Thoracic aorta (tissue), 2 donors: Measurements from ENCODE around the gene NDST3. TPM values are rescaled to one million over a fixed set of nuclear protein-coding genes. Genes with fewer than 3 reads are reported as not detected.

Source experiments
- ATAC-seq: fragments of 150-250 bp; one replicate; pipeline ENCODE4 v1.8.0; 2017; ENCODE audit warnings: low read depth; ENCODE audit not compliant: insufficient number of reproducible peaks, low FRiP score
- DNase-seq: peaks from one replicate; pipeline ENCODE4 v3.0.0-alpha.2; 2020; ENCODE audit warnings: low spot score
- H3K27ac ChIP-seq, 2 donors: fragments of 200-600 bp; sonication (generic); 1 replicate in 1 of 2; 2 replicates in 1 of 2; pipeline ENCODE4 v1.5.1; 2016; ENCODE audit warnings: mild to moderate bottlenecking in 2 of 2, moderate library complexity in 2 of 2
- H3K27me3 ChIP-seq: fragments of 200-600 bp; sonication (generic); replicated peaks from 2 replicates; pipeline ENCODE4 v1.6.0; 2016; ENCODE audit warnings: mild to moderate bottlenecking; ENCODE audit not compliant: insufficient read depth
- H3K36me3 ChIP-seq: fragments of 200-600 bp; sonication (generic); one replicate; pipeline ENCODE4 v1.5.1; 2016
- H3K4me1 ChIP-seq, 2 donors: fragments of 200-600 bp; sonication (generic); 1 replicate in 1 of 2; 2 replicates in 1 of 2; pipeline versions ENCODE4 v1.5.1 to v1.6.0; 2016; ENCODE audit warnings: low read depth in 2 of 2, mild to moderate bottlenecking in 1 of 2; ENCODE audit not compliant: control insufficient read depth in 1 of 2
- H3K4me3 ChIP-seq: fragments of 200-600 bp; sonication (generic); 2 replicates; pipeline ENCODE4 v1.5.1; 2016; ENCODE audit warnings: mild to moderate bottlenecking
- H3K9me3 ChIP-seq: fragments of 200-600 bp; sonication (generic); 2 replicates; pipeline ENCODE4 v1.5.1; 2016
- CTCF ChIP-seq: fragments of 200-600 bp; sonication (generic); IDR thresholded peaks from one replicate; pipeline ENCODE4 v1.5.1; 2019; ENCODE audit warnings: antibody characterized with exemption
- total RNA-seq, 2 donors: library from RNA; depleted of rRNA; stranded (reverse); fragments of >200 nt; gene quantifications; one replicate each; pipeline versions ENCODE4 v1.1.0 to v1.2.3, GENCODE V29; 2016

Gene NDST3
- total RNA-seq, 2 donors from 2014 or later = not detected

- no peaks in the 10 kb centered on the region for H3K27me3 ChIP-seq
- no peaks in the 10 kb centered on the region for H3K4me1 ChIP-seq
- H3K9me3 ChIP-seq = no peaks in the 10 kb centered on the region
- no peak for TF ChIP-seq CTCF
- ATAC-seq (no peak), DNase-seq (no peak)
- no peak overlapping the region for H3K4me3 ChIP-seq
- no peak overlapping the region for H3K27ac ChIP-seq
- no peaks in the 10 kb centered on the region for H3K36me3 ChIP-seq
Observed at GRCh38 chr4:118076958-118077766, 42.9 kb downstream of the NDST3 start.

DNA sequence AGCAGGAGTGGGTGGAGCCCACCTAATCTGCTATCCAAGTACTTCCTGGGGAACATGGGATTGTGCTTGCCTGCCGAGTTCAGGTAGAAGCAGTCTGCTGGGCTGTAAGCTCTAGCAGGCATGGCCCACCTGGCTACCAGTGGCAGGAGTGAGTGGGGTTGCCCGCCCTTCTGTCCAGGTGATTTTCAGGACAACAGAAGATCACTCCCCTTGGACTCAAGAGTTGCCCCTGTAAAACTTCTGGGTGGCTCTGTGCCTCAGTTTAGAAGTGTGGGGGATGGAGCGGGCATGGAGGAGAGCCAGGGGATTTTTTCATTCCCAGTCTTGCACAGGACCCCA, 43.5 kb downstream of the NDST3 start:
- Histone ChIP-seq H3K36me3 (no peaks in the 10 kb centered on the region), H3K27me3 (no peaks in the 10 kb centered on the region), H3K4me3 (no peak overlapping the region), H3K27ac (no peak overlapping the region), H3K9me3 (no peaks in the 10 kb centered on the region), H3K4me1 (no peaks in the 10 kb centered on the region)
- ATAC-seq = no peak
- TF ChIP-seq CTCF = no peak
- no peak for DNase-seq

GRCh38 chr4:118081434-118081833, 47.1 kb downstream of the NDST3 start:
- Histone ChIP-seq H3K27me3 (no peaks in the 10 kb centered on the region), H3K36me3 (no peaks in the 10 kb centered on the region), H3K4me3 (no peak overlapping the region), H3K9me3 (no peaks in the 10 kb centered on the region), H3K27ac (no peak overlapping the region), H3K4me1 (no peaks in the 10 kb centered on the region)
- no peak for DNase-seq
- no peak for TF ChIP-seq CTCF
- ATAC-seq = no peak

DNA sequence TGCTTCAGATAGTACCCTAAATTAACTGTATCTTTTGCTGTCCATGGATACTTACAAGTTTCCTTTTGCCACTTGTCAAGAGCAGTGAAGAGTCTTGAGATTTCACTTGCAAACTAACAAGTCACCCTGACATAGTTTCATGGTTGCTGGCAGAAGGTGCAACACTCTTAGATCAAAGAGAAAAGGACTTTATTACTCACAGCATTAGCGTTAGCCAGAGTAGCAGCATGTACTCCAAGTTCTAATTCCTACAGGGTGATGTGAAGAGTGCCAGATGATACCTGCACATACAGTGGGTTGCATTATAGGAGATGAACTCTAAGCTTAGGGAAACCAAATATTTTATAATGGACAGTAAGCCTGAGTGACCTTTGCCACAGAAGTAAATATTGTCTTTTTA, 47.9 kb downstream of the NDST3 start:
- Histone ChIP-seq H3K4me1 (no peaks in the 10 kb centered on the region), H3K9me3 (no peaks in the 10 kb centered on the region), H3K27ac (no peak overlapping the region), H3K36me3 (no peaks in the 10 kb centered on the region), H3K4me3 (no peak overlapping the region), H3K27me3 (no peaks in the 10 kb centered on the region)
- DNase-seq (no peak), ATAC-seq (no peak)
- no peak for TF ChIP-seq CTCF

- no peaks in the 10 kb centered on the region for H3K36me3 ChIP-seq
- no peak overlapping the region for H3K27ac ChIP-seq
- H3K4me1 ChIP-seq = no peaks in the 10 kb centered on the region
- ATAC-seq (no peak), DNase-seq (no peak)
- H3K27me3 ChIP-seq = no peaks in the 10 kb centered on the region
- TF ChIP-seq CTCF = no peak
- H3K4me3 ChIP-seq = no peak overlapping the region
- no peaks in the 10 kb centered on the region for H3K9me3 ChIP-seq
Observed at GRCh38 chr4:118085700-118086099, 51.4 kb downstream of the NDST3 start.
